Heart left ventricle (tissue), 13 donors: ENCODE data around the gene DUSP23.

Experiments used
- POLR2A ChIP-seq, 2 donors: fragments of 450-650 bp; IDR thresholded peaks; one replicate each; pipeline ENCODE4 v1.6.1; 2017; ENCODE audit warnings: antibody characterized with exemption in 2 of 2, mild to moderate bottlenecking in 2 of 2, moderate library complexity in 2 of 2
- TF ChIP-seq, protein P1 (sequence below), 12 donors: fragments of 200-600 bp; sonication (generic) in 4 of 12; IDR thresholded peaks; one replicate each; pipeline versions ENCODE4 v1.5.0 to v1.8.0; 2018 to 2022; ENCODE audit warnings: antibody characterized with exemption in 12 of 12, mild to moderate bottlenecking in 5 of 12
- donor health status: ischemic (EF 13 %, LVEDD 7.1; RV severe dilation, severe dysfunction).
- donor health status: DM: no; HTN: yes; CAD: no.
- donor health status: DM: no; HTN: no; CAD: no.
- donor health status: ischemic (EF 25% LVEDD 6.9; RV normal size, moderate dysfunction).
- donor health status: ischemic (EF 25% LVEDD 5.7; RV mildly dilated, moderate dysfunction).
- donor health status: ischemic (EF 35%, LVEDD 5.7; RV mildly dilated, moderate dysfunction).
- donor health status: nonischemic (EF 11% LVEDD 7.7; RV severe dilation, severe dysfunction).
- donor health status: DM: yes; HTN: yes; CAD: no.
- donor health status: PGD.
- donor health status: ischemic (EF 29% LVEDD 5.4; RV normal size, mild dysfunction).
- donor health status: nonischemic (EF 23%, LVEDD 6.1; RV moderate dilation, normal function).

DNA sequence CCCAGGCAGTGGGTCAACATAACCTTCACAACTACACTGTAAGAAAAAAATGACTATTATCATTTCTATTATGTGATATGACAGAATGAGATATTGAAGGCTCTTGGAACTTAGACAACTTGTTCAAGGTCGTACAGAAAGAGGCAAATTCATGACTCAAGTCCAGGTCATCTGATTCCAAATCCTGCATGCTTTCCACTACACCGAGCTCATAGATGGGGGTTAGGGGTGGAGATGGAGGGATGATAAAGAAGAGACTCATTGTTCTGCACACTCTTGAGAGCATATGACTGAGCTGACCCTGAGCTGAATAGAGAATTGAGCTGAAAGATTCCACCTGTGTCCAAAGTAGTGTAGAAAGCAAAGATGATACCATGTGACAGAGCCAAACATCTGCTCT lies 24.2 kb downstream of the DUSP23 start:
- TF ChIP-seq, protein P1, sequence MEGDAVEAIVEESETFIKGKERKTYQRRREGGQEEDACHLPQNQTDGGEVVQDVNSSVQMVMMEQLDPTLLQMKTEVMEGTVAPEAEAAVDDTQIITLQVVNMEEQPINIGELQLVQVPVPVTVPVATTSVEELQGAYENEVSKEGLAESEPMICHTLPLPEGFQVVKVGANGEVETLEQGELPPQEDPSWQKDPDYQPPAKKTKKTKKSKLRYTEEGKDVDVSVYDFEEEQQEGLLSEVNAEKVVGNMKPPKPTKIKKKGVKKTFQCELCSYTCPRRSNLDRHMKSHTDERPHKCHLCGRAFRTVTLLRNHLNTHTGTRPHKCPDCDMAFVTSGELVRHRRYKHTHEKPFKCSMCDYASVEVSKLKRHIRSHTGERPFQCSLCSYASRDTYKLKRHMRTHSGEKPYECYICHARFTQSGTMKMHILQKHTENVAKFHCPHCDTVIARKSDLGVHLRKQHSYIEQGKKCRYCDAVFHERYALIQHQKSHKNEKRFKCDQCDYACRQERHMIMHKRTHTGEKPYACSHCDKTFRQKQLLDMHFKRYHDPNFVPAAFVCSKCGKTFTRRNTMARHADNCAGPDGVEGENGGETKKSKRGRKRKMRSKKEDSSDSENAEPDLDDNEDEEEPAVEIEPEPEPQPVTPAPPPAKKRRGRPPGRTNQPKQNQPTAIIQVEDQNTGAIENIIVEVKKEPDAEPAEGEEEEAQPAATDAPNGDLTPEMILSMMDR (IDR thresholded peaks at IDR 0.05), result no peak
- TF ChIP-seq POLR2A (IDR thresholded peaks at IDR 0.05), result no peak
